CD4-positive, alpha-beta T cell treated with Interleukin-2 at 100 ng/mL for 4 hours (primary cell): ENCODE measurements around the gene PPP1R18.

Experiments used
- DNase-seq: peaks from one replicate; pipeline ENCODE4 v3.0.0-alpha.2; 2020; ENCODE audit warnings: low spot score

PPP1R18 gene

DNA sequence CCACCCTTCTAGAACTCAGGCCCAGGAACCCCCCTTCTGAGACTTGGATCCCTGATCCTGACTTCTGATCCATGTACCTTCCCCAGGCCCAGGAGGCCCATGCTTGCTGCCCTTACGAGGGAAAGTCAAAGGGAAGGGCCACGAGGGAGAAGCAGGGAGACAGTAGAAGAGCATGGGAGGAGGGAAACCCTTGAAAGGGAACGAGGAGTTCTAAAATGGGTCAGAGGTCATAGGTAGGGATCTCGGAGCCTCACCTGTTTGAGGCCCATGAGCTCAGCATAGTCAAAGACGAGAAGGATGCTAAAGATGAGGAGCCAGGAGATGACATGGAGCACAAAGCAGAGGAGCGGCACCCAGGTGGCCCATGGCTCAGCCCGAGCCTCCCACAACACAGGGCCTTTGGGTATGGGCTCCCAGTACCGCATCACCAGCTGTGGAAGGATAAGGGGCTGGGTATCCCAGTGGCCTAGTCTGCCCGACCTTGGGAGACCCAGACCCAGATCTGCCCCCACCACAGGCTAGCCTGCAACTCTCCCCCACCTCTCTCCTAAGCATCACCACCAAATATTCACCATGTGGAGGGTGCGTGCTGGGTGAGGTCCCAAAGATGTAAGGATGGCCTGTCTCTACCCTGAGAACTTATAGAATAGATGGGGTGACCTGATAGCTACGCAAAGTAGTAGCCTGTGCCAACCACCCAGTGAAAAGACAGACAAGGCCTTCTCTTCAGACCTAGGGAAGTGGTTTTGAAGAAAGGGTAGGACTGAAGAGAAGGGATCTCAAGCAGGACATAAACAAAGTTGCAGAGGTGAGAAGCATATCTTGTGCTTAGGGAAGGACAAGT is 2.8 kb upstream of the PPP1R18 start:
- no peak for DNase-seq

DNA sequence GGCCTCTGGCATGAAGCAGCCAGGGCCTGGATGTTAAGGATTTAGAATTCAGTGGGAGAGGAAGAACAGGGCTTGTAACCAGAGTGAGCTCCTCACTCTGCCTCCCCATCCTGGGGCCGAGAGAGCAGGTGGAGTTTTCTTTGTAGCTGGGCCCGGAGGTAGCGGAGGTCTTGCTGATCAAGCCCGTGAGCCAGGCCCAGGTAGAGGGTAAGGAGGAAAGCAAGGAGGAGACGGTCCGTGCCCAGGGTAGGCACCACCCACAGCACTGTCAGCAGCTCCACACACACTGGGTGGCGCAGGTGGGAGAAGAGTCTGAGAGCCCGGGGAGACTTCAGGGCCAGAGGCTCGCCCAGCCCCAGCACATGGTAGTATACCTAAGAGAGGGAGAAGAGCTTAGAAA is 2.1 kb upstream of the PPP1R18 start:
- DNase-seq: no peak

DNA sequence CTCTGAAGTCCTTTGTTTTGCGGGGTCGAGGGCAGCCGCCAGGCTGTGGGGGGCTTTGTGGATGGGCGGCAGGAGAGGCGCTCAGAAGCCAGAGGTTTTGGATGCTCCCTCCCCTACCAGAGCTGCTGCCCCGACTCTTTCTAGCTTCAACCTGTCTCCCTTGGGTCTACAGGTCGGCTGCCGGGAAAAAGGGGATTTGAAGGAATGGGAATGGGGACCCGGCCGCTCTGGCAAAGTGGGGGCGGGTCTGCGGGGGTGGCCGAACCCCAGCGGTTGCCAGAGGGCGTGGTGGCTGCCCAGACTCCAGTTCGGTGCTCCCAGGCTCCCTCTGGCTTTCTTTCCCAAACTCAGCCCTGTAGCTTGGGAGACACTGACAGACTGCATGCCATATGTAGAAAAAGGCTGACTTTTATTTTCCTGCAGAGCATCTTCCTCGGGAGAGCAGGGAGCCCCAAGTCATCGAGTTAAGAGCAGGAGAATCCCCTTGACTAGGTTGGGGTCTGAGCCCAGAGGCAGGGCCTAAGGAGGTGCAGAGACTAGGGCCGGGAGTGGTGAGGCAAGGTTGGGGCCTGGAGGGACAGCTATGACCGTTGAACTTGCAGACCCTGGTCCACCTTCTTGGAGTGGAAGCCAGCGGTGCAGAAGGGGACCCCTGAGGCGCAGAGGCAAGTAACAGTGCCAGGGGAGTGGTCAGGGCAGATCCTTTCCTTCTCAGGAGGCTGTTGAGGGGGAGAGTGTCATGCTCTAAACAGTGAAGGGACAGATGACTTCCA is 1.4 kb upstream of the PPP1R18 start:
- no peak for DNase-seq

DNA sequence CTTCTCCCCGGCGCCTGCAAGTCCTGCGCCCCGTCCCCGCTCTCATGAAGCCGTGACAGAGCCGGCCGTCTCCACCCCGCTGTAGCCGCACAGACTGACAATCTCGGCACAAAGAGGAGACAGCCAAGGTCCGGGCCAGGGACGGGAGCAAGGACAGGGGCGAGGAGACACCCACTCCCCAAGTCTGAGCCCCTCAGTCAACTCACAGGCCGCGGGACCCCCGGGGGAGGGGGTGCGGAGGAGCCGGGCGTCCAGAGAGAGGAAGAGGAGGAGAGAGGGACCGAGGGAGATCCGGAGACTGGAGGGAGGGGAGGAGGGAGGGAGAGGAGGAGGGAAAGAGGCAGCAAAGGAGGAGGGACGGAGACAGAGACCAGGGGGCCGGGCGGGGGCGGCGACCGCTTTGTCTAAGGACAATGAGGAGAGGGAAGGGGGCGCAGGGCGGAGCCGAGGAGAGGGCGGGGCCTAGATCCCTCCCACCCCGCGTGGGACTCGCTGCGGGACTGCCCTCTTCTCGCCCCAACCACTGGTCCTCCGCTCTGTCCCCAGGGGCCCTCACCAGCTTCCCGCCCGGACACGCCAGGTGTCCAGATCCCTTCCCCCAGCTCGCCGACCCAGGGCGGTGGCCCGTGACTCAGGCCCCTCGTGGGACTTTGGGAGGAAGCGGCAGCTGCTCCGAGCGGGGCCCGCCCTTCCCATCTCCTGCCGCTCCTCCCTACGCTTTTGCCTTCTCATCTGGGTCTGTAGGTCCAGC is 638 bp upstream of the PPP1R18 start:
- peak; percentile 80 for DNase-seq

DNA sequence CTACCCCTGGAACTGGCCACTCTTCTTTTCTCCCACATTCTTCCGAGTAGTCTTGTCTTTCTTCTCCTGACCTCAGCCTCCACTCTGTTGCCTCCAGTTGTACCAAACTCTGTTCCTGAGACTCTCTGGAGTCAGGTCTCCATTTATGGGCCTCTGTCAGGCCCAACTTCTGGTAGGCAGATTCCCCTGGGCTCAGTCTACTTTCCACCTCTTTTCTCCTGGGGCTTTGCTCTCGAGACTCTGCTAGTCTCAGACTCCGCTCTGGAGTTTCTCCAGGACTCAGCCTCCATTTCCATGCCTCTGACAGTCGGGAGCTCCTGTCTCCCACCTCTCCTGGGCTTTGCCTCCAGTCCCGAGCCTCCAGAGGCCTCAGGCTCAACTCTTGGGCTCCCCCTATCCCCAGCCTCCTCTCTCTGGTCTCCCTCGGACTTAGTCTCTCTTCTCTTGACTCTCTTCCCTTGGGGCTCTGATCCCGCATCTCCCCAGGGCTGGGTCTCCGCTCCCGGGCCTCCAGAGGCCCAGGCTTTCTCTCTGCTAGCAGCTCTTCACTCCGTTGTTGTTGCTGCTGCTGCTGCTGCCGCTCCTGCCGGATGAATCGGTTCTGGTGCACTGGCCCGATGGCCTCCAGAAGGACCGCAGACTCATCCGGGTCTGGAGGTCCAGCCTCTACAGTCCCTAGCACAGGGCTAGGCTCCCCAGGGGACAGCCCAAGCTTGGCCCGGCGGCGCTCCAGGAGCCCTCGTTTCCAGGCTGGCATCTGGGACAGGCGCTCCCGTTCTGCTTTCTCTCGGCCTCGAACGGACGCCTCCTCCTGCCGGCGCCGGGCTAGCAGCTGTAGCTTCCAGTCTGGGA is 1.1 kb downstream of the PPP1R18 start:
- no peak for DNase-seq

DNA sequence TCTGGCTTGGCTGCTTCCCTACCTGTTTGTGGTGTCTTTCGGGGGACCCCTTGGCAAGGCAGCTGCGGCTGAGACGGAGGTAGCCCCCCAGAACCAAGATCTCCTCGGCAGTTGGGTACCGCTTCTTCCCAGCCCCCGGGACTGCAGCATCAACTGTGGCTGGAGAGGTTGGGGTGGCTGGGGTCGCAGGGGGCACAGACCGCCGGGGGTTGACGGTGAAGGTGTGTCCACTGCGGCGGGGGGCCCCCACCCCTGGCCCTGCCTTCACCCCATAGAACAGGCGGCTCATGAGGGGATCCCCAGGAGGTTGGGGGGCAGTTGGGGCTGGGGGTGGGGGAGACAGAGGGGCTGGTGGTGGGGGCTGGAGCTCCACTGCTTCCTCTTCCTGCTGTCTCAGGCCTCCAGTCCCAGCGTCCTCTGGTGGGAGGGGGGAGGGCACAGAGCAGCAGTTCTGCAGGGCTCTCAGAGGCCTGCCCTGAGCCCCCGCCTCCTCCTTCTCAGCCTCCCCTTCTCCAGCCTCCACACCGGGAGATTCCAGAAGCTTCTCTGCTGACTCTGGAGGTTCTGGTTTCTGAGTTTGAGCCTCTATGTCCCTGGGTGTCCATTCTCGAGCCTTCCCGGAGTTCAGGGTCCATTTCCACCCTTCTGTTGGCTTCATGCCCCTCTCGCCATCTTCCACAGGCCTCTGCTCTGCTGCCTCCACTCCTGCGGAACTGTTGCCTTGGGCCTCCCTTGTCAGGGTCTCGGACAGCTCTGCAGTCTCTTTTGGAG is 1.9 kb downstream of the PPP1R18 start:
- DNase-seq: peak; percentile 60

DNA sequence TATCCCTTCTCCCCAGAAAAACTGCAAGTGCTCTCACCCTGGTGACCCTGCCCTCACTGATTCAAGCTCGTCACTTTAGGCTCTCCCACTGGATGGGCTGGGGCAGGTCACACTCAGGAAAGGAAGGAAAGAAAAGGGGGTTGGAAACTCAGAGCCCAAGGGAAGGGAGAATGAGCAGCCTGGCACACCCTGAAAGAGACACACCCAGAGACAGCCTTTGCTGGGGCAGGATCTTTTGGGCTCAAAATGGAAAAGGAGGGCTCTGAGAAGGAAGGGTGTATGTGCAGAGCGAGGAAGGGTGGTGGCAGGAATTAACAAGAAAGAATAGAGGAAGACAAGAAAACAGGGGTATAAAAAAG is 2.5 kb downstream of the PPP1R18 start:
- no peak for DNase-seq

DNA sequence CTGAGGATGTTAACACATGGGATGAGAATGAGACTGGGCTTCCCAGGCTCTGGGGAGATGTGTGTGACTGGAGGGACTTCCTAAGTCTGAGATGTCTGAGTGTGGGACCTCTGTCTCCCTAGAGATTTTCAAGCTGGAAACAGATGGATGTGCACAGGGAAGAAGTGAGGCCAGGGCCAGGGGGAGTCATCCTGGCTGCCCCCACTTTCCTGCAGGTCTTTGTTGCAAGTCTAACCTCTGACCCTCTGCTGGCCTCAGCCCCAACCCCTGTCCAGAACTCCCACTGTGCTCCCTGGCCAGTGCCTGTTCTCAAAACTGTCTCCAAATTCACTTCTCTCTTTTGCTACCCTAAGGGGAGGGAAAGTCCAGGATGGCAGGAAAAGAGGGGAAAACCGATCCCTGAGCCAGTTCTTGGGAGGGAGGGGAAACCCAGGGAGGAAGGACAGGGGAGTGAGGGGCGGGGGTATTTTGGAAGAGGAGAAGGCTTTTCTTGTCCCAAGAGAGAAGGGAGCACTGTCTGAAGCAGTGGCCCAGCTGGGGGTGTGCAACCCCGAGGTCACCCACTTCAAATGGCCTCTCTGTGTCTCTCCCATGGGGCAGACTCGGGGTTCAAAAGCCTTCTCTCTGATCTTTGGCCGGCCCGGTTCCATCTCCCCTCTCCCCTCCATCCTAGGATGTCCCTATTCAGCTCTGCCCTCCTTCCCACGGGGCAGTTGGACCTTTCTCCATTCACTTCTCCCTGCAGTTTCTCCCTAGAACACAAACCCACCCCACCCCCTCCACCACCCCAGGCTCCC is 3.1 kb downstream of the PPP1R18 start:
- no peak for DNase-seq

DNA sequence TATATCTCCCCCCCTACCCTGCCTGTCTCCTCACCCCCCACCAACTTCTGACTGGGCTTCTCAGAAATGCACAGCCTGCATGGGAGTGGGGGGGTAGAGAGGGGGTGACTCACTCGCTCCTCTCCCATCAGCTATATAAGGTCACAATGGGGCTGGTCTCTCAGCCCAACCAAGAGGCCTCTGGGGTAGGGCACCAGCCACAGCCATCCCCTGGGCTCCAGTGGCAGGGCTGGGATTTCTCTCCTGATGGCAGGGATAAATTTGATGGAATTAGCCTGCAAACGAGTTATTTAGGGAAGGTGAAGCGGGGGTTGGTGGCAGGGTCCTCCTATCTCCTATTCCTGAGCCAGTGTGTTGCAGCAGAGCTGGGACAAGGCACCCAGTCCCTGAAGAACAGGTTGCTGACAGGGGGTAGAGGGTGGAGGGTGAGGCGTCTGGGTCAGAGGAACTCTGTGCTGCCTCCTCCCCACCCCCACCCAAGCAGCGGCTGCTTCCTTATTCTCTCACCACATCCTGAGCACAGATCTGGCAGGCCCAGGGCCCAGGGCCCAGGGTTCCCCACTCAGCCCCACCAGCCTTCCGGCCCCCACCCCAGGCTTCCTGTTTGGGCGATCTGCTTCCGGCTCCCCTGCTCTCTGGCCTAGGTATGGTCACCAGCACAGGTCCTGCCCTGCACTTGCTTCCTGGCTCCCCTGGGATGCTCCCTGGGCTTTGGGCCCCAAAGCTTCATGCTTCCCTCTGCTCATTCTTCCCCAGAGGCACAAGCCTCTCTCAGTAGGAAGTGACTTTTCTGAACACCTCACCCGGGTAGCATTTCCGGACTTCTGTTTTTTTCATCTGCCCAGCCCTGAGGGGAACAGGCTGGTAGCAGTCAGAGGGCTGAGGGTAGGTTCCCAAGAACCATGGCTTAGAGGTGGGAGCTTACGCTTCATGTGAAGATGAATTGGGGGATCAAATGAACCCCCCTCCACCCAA is 4.0 kb downstream of the PPP1R18 start:
- peak; percentile 95 for DNase-seq

DNA sequence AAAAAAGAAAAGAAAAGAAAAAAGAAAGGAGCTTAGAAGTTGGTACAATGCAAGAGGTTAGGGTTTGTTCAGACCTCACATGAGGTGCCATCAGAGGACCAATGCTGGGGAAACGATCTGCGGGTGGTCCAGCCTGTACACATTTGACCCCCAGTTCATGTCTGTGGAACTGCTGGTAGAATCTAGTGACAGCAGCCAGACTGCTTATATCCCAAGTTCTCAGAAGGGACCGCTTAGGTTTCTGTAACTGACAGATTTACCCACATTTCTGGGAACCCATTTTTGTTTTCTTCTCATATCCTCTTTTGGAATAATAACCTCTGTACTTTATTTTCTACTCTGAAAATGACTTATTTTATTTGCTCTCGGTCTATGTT is 4.7 kb downstream of the PPP1R18 start:
- DNase-seq: no peak

DNA sequence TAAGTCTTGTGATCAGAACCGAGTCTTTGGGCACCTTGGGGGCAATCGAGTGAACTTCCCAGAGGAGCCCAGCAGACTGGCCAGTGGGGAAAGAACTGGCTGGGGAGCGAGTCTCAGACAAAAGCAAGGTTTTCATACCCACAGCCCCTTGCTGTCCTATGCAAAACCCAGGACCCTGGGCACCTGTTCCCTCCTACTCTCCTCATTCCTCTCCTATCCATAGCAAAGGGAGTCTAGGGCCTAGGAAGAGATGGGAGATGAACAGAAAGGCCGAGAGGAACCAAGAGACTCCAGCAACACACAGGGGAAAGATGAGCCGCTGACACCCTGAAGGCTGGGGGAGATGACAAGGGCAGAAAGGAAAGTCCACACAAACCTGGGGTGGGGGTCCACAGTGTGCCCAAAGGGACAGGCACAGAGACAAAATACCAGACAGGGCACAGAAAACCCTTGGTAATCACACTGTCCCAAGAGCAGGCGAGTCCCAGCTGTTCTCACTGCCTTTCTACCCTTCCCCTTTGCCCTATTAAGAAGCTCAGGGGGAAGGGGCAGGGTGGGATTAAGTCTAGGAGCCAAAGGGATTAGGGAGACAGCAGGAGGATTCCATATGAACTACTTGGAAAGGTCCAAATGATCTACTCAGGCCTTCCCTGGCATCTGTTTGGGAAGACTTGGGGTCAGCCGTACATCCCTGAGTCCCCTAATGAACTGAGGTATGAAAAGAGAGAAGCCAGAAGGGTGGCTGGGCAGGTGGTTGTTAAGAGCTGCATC is 6.5 kb downstream of the PPP1R18 start:
- no peak for DNase-seq

DNA sequence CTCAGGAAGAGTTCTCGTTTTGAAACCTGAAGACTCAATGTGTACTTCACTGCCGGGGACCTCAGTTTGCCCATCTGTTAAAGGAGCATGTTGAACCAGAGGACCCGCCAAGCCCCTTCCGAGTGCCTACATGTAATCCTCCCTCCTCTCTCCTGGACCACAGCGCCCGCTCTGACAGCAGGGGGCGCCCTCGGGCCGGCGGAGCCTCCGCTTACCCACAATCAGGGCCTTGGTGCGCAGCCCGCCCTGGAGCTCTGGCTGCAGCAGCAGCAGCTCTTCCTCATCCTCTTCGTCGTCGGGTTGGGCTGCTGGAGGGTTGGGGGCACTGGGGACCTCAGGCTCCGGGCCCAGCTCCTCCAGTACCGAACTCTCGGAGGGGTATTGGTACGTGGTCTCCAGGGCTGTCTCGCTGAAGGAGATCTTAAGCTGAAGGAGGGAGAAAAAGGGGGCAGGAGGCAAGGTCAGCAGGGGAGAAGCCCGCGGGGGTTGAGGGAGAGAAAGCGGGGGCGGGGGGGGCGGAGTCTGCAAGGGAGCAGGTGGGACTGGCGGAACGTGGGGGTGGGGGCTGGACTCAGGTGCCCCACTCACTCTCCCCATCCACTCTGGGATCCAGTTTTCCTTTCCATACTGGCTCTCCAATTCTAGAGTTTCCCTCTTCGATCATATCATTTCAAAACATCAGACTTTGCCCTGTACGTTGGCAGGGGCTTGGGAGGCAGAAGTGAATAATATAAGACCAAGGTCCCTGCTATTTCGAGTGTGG is 7.3 kb downstream of the PPP1R18 start:
- peak; percentile 92 for DNase-seq

DNA sequence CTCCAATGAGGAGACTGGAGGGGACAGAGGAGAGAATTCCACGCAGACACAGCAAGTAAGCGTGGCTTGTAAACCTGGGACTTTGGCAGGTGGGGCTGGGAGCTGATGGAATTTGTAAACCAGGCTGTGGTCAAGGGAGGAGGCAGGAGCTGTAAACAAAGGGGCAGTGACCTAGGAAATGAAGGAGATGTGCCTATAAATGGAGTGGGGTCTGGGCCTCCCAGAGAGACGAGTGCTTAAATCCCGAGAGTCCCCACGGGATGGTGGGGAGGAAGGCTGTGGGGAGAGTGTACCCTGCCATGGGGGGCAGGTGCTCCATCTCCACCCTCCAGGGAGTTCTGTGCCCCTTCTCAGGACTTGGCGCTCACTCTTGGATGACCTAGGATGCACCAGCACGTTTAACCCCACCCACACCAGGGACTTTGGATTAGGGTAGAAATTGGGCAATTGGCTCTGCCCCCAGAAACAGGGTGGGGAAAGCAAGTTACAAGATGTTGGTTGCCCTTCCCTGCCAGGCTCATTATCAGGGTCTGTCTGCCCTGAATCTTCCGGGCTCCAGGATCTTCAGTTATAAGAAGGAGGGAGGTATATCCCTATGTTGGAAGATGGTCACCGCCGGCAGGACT is 9.7 kb downstream of the PPP1R18 start:
- DNase-seq: no peak

DNA sequence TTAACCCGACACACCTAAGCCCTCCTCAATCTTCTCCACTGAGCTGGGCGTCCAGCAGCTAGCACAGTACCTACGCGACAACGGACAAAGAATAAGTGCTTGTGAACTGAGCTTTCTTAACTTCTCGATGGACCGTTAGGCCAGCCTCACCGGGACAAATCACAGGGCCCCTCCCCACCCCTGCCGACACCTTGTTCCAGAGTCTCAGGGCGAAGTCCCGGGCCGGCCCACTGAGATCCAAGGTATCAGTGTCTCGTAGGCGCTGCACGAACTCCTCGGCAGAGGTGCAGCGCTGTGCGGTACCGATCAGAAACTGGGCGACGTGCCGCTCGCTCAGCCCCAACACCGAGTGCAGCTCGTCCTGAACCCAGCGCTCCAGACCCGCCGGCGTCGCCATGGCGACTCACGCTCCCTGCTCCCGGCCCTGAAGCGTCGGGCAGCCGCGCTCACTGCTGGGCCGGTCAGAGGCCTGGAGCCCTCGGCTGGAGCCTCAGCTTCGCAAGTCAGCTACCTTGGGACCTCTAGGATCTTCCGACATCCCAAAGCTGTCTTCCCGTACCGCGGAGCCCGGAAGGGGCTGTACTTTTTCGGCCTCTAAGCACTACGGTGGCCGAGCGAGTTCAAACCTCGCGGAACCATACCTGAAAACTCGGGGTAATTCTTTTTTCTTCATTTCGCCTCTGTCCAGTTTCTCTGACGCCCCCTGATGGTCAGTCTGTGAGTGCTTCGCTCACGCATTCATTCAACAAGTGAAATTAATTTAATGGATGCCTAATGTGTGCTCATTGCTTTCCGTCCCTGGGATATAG is 13.8 kb downstream of the PPP1R18 start, which contains the start of gene DHX16:
DHX16 (minus strand) TSS at position 562 of the 809 bp plus-strand sequence; CDS start at position 397, 165 bp downstream.
- peak; percentile 97 for DNase-seq

DNA sequence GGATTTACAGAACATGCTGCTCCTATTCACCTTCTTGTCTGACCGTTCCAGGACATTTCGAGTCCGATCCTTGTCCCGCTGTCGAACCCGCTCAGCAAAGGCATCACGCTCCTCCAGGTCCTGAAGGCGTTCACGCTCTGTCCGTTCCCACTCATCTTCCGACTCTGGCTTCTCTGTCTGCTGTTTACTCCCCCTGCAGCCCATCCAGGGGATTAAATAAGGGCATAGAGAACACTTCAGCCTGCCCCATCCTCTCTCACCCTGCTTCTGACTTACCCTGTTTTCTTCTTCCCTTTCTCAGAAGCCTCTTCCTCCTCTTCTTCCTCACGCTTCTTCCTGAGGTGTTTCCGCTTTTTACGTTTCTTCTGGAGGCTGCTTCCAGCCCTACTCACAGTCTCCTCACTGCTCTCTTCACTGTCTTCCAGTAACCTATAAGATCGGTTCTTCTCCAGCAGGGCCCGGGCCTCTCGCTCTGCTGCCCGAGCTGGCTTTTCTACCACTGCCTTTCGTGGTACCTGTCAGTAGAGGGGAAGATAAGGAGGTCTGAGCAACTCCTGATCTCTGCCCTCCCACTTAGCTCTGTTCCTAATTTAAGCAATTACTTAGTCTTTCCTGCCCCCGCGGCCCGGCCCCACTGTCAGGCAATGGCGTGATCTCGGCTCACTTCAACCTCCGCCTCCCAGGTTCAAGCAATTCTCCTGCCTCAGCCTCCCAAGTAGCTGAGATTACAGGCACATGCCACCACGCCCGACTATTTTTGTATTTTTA is 15.5 kb downstream of the PPP1R18 start:
- DNase-seq: no peak
